Fibroblast of the conjunctiva (primary cell): ENCODE measurements around the gene ALS2.
"Not testable (repeated sequence)": the region's sequence is repeated elsewhere in the genome, so short reads cannot be mapped to it uniquely, and the experiment has no call there.

ENCODE experiments used
- DNase-seq: peaks from one replicate; pipeline ENCODE4 v3.0.0-alpha.2; 2010; ENCODE audit warnings: low read depth

Gene ALS2

DNA sequence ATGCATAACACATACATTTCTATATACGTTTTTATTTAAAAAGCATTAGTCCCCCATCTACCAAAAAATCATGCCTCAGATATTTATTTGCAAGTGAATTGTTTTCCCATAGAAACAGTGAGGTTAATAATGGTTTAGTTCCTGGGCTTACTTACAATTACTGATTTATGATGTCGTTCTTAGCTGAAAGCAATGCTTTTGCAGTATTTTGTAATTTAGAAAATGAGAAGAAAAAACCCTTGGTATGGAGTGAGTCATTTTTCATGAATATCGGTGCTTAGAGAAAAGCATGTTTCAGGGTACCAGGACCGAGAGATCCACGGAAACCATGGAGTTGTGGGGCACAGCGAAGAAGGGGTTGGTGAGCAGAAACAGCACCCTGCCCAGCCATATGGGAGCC is 13.6 kb upstream of the ALS2 start:
- no peak for DNase-seq

DNA sequence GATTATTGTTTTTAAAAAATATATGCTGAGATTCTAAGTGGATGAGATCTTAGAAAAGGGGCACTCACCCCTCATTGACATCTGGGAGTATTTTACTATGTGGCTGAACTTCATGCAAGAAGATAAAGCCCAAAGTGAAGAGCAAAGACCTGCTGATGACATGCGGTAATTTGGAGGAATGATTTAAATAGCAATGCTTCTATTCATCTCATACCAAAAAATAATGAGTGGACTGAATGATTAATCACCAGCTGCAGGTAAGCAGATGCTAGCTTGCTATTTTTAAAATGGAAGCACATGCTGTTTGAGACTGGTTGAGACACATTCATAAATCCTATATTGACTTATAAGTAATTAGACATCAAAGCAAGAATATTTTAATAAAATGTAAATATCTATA is 12.9 kb upstream of the ALS2 start:
- no peak for DNase-seq

- no peak for DNase-seq
Measured at GRCh38 chr2:201790989-201791388, 10.3 kb upstream of the ALS2 start.

DNA sequence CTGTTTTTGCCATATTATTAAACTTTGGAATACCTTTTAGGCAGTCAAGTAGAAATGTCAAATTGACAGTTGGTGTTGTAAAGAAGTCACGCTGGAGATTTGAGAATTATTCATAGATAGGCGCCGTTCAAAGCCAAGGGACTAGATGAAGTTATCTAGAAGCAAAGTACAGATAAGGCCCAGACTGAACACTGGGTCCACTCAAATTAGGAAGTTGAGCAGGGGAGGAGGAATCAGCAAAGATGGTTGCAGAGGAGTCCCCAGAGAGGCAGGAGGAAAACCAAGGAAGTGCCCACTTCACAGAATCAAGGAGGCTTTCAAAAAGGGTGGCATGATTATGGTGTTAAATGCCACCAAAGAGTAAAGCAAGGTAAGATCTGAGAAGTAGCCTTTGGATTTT is 9.6 kb upstream of the ALS2 start:
- DNase-seq: no peak

DNA sequence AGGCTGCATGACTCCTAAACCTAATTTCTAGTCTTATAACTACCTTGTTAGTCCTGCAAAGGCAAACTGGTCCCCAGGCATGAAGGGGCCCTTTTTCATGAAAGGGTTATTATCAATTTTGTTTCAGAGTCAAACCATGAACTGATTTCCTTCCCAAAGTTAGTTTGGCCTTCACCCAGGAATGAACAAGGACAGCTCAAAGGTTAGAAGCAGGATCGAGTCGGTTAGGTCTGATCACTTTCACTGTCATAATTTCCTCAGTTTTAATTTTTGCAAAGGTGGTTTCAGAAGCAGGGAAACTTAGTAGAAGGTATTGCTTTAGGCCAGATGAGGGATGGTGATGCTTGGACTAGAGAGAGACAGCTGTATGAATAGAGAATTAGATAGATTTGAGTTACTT is 8.7 kb upstream of the ALS2 start:
- no peak for DNase-seq

DNA sequence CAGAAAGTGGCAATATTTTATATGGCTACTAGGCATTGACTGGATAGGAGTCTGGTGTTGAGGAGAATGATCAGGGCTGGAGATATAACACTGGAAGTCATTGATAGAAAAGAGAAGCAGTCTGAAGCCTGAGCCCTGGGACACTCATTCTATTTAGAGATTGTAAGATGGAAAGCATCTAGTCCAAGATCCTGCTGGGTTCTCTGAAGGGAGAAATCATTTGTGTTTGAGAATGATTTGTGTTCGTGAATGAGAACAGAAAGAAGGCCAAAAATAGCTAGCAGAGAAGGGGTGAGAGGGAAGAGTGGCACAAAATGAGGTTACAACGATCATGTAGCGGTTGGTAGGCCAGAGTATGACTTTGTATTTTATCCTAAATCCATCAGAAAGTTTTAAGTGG is 7.6 kb upstream of the ALS2 start:
- DNase-seq: no peak

- DNase-seq: no peak
Measured at GRCh38 chr2:201786471-201786870, 5.7 kb upstream of the ALS2 start.

DNA sequence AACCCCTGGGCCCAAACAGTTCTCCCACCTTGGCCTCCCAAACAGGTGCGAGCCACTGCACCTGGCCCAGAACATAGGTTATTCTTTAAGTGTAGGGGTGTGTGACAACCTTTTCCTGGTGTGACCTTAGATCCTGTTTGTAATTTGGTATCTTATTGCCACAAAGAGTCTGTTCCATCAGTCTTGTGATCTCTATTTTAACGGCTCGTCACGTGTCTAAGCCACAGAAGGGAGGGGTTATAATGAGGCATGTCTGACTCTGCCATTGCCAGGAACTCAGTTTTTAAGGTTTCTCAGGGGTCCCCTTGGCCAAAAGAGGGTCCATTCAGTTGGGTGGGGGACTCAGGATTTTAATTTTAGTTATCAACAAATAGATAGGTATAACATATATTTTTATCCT is 4.4 kb upstream of the ALS2 start:
- DNase-seq: no peak

DNA sequence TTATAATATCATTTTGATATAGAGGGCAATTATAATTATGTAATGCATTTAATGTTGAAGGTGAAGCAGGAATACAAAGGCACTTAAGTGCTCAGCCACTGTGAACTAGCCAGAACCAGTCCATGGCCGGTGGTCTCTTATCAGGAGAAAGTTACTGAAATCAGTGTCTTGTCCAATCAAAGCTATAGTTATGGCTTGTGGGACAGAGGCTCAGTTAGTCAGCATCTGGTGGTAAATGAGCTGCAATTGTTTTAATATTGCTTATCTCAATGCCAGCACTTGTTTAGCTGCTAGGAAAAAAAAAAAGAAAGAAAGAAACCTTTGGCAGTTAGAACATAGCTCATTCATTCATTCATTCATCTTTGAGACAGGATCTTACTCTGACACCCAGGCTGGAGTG is 3.8 kb upstream of the ALS2 start:
- DNase-seq: no peak

- DNase-seq: no peak
Measured at GRCh38 chr2:201781557-201782051, 871 bp upstream of the ALS2 start.

GRCh38 chr2:201779901-201780673 is 646 bp downstream of the ALS2 start:
- no peak for DNase-seq

GRCh38 chr2:201777869-201778268 is 2.9 kb downstream of the ALS2 start:
- DNase-seq: no peak

DNA sequence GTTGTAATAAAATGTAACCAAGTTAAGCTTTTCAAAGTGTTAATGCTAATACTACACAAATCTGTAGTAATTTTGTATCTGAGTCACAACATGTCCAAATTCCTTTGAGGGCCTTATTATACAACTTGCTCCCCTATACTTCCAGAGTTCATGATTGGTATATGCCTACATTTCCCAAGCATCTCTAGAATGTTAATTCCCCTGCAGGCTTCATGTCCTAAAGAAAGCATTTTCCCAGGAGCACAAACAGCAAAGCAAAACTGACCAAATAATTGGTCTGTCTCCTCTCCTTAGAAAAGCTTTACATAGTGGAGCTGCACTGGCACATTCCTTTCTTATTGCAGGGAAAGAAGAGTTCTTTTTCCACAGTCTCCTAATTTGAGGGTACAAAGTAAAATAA is 3.7 kb downstream of the ALS2 start:
- no peak for DNase-seq

DNA sequence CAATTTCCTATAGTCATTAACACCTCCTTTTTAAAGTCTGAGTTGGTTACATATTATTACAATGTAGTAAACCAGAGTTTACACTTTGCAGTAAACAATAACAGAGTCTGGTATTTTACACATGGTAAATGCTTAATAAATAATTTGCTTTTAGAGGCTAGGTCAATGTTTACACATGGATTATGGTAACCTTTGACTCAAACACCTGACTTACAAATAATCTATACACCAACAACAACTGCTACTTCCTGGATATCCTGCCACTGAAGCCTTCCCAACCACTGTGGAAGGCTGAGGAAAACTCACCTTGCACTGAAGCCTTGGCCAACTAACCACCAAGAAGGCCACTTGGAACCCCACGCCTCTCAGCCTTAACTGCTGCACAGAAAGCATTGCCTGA is 5.4 kb downstream of the ALS2 start:
- no peak for DNase-seq

DNA sequence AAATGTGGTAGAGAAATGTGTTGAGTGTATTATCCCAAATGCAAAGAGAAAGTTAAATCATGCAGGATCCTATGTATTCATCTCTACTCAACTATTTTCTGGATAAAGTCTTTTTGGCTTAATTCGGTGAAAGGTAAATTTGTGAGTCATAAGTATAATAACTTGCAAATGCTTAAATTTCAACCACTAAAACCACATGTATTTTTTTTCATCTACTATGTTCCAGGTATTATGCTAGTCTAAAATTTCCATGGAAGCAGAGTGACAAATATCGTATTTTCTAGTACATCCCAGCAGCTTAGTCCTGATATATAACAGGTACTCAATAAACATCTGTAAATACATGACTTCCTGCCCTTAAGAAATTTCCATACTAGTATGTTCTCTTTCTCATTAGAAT is 6.2 kb downstream of the ALS2 start:
- no peak for DNase-seq

DNA sequence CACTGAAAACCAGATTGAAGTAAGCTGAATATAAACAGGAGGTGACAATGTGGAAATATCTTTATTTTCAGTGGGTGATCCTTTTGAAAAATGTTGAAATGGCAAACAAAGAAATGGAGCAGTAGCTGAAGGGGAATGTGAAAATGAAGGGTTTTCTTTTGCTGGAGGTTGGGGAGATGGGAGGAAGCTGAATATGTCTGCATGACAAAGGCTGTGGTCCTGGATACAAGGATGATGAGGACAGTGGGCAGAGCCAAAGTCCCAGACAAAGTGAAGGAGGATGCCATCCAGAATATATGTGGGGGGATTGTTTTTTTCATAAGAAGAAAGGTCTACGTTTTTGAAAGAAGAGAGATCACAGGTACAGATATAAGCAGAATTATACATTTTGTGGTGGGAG is 6.7 kb downstream of the ALS2 start:
- DNase-seq: no peak

GRCh38 chr2:201769666-201770373 is 10.9 kb downstream of the ALS2 start:
- no peak for DNase-seq

DNA sequence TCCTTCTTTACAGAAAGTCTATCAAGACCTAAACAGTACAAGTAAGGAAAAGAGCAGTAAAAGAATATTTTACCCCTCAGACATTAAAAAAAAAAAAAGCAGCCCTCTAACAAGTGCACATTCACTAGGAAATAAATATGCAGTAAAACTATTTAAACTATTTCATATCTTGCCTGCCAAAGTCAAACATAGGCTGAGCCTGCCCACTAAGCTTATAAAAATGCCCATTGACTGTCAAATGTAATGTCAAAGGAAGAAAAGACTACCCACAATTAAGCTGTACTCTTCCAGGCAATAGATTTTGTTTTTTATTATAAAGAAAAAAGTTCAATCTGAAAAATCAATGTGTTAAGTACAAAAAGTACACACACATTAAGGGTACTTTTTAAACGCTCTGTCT is 11.8 kb downstream of the ALS2 start:
- no peak for DNase-seq

GRCh38 chr2:201765799-201766198 is 14.9 kb downstream of the ALS2 start:
- DNase-seq: no peak

- not testable (repeated sequence) for DNase-seq
Measured at GRCh38 chr2:201764469-201764868, 16.3 kb downstream of the ALS2 start.

GRCh38 chr2:201761101-201761500 is 19.6 kb downstream of the ALS2 start:
- DNase-seq: no peak

DNA sequence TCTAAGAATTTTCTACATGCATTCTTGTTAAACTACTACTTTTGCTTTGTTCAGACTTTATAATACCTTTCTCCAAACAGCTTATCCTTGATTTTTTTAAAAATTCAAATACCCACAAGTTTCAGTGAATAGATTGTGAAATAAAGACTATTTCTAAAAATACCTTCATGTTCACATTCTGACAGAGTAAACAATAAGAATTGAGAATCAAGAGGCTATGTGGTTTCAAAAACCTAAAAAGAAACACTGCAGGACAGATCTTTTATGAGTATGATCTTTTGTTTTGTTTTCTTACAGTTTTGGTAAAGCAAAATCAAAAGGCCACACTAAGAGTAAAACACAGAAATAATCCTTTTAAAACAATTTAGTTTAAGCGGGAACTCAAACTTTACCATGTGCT is 21.2 kb downstream of the ALS2 start:
- no peak for DNase-seq

- DNase-seq: no peak
Measured at GRCh38 chr2:201758873-201759272, 21.9 kb downstream of the ALS2 start.

DNA sequence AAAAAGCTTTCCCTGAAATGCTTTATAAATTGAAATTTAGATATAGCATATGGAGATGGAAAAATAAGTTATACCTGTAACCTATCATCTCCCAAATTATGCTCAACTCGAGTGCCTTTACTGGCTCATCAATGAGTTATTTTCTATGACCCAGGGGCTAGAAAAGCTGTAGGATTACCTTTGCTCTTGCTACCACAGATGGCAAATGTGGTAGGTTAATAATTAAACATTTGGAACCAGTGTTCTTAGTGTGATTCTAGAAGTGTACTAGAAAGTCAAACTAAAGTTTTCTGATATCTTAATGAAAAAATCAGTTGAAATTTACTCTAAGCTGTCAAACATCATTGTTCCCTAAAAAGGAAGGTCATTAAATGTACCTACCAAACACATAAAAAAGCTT is 22.5 kb downstream of the ALS2 start:
- no peak for DNase-seq
